GM19452 (cell line): ENCODE results near the gene RGS17.
"Not testable (repeated sequence)": the region's sequence is repeated elsewhere in the genome, so short reads cannot be mapped to it uniquely, and the experiment has no call there.

Experiments used
- ATAC-seq: cut with Tn5 transposase; IDR thresholded peaks from one replicate; pipeline ENCODE4 v1.9.1; 2021; ENCODE audit not compliant: unreplicated experiment

Gene RGS17, protein sequence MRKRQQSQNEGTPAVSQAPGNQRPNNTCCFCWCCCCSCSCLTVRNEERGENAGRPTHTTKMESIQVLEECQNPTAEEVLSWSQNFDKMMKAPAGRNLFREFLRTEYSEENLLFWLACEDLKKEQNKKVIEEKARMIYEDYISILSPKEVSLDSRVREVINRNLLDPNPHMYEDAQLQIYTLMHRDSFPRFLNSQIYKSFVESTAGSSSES

GRCh38 chr6:153131037-153131981 lies at the start of gene RGS17:
Gene RGS17 (minus strand): TSS chr6:153131282. CDS start chr6:153044018, 87,264 bp downstream.
- ATAC-seq, result peak; percentile 65

GRCh38 chr6:153172815-153173214 lies 41.7 kb upstream of the RGS17 start:
- ATAC-seq, result no peak

DNA sequence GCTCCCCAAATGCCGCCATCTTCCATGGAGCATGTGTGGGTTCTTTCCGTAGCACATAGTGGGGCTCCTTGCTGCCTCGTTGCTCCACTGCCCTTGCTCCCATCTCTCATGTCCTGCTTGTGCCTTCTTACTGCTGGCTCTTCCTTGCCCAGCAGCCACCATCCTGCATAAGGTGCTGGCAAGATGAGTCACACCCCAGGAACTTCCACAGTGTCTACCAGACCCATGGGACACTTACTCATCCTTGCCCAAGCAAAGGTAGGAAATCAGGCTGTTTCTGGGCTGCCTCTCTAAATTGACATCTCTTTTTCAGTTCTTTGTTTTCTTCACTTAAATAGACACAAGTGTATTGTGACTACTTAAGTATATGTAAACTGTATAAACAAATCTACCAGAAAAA lies 39.4 kb upstream of the RGS17 start:
- ATAC-seq, result no peak

- ATAC-seq, result no peak
Measured at GRCh38 chr6:153167907-153168306, 36.8 kb upstream of the RGS17 start.

DNA sequence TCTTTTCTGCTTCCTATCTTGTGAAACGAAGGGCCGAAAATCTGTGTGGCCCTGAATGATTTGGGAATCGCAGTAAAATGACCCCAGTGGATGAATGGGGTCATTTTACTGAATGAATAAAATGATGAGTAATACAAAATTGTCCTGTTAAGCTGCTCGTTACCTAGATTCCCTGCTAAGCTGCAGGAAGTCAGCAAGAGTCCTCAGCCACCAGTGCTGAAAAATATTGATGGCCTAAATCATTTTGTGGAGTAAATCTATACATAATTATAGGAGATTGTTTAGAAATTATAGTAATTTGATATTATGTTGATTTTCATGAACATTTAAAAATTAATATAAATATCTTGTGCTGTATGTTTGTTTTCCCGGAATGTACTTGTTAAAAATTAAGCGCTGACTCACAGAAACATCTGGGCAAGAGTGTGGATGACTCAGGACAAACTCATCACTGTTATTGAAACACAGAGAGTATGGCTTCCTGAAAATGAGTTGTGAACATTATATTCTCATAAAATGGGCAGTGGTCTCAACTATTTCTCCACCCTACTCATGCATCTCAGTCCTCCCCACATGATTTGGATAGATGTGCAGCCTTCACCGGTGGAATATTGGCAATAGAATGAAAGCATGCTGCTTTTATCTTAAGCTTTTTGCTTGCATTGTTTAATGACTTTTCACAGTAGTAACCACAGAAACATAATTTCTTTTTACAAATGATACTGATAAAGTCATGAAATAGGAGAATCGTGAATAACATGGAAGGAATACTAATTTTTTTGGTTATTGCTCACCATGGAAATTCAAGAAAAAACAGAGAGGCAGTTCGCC lies 36.2 kb upstream of the RGS17 start:
- ATAC-seq, result no peak

GRCh38 chr6:153162646-153163045 lies 31.6 kb upstream of the RGS17 start:
- ATAC-seq, result no peak

DNA sequence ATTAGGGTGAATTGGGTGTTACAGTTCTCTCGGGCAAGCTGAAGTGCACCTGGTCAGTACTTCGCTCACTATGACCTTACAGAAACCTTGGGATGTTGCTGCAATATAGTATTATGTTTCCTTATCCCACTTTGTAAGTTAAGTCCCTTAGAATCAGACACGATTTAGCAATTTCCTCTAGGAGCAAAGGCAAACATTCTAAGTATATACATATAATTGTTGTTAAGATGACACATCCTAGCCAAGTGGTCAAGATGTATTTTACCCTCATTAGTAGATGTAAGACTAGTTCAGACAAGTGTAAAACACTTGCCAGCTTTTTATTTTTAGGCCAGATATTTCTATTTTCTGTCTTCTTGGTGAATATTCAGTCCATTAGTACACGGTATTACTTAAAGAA lies 31.1 kb upstream of the RGS17 start:
- no peak for ATAC-seq

GRCh38 chr6:153160221-153160620 lies 29.1 kb upstream of the RGS17 start:
- ATAC-seq, result no peak

- no peak for ATAC-seq
Measured at GRCh38 chr6:153150752-153151440, 19.8 kb upstream of the RGS17 start.

DNA sequence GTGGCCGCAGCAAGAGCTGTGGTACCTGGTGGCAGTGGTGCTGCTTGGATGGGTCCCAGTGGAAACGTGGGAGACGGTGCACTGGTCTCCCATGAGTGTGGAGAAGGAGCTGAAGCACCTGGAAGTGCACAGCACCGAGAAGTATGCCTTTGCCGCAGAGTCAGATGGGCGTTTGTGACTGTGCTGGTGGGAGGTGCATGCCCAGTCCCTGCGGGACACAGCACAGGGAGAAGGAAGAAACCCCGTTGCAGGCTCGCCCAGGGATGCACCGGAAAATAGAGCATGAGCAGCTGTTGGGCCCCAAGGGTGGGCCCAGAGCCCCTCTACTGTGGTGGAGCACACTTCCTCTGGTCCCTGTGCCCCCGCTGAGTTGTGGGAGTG lies 19.3 kb upstream of the RGS17 start:
- no peak for ATAC-seq

GRCh38 chr6:153149891-153150290 lies 18.8 kb upstream of the RGS17 start:
- no peak for ATAC-seq

- no peak for ATAC-seq
Measured at GRCh38 chr6:153146413-153146812, 15.3 kb upstream of the RGS17 start.

- no peak for ATAC-seq
Measured at GRCh38 chr6:153145591-153145990, 14.5 kb upstream of the RGS17 start.

DNA sequence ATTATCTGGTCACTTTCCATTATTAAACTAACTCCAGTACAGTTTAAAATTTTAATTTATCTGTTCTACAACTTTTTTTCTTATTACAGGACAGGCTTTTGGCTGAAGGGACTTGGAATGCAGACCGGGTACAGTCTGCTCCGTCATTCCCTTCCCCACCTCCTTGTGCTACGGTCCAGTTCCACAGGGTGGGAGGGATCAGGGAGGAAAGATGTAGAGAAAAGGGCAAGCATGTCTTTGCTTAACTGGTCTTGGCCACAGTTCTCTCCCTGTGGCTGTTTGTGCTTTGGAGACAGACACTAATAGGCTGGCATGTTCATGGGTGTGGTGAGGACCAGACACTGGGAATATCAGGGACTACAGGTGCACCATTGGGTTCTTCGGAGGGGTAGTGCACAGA lies 12.1 kb upstream of the RGS17 start:
- no peak for ATAC-seq

- no peak for ATAC-seq
Measured at GRCh38 chr6:153140299-153140698, 9.2 kb upstream of the RGS17 start.

DNA sequence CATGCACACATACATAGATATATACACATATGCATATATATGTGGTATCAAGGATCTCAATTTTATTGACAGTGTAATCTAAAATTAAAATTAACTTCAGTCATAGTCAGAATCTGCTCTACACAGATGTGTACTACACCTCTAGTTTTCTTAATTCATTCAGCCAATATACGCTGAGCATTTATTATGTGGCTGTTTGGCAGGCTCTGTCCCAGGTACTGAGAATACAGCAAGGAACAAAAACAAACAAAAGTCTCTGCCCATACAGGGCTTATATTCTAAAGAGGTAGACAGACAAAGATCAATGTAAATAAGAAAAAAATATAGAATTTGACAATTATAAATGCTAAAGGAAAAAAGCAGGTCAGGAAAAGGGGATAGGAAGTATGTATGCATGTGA lies 7.8 kb upstream of the RGS17 start:
- no peak for ATAC-seq

- ATAC-seq, result no peak
Measured at GRCh38 chr6:153135681-153136080, 4.6 kb upstream of the RGS17 start.

DNA sequence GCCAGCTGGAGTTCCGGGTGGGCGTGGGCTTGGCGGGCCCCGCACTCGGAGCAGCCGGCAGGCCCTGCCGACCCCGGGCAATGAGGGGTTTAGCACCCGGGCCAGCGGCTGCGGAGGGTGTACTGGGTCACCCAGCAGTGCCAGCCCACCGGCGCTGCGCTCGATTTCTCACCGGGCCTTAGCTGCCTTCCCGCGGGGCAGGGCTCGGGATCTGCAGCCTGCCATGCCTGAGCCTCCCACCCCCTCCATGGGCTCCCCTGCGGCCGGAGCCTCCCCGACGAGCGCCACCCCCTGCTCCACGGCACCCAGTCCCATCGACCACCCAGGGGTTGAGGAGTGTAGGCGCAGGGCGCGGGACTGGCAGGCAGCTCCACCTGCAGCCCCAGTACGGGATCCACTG lies 2.6 kb upstream of the RGS17 start:
- not testable (repeated sequence) for ATAC-seq

DNA sequence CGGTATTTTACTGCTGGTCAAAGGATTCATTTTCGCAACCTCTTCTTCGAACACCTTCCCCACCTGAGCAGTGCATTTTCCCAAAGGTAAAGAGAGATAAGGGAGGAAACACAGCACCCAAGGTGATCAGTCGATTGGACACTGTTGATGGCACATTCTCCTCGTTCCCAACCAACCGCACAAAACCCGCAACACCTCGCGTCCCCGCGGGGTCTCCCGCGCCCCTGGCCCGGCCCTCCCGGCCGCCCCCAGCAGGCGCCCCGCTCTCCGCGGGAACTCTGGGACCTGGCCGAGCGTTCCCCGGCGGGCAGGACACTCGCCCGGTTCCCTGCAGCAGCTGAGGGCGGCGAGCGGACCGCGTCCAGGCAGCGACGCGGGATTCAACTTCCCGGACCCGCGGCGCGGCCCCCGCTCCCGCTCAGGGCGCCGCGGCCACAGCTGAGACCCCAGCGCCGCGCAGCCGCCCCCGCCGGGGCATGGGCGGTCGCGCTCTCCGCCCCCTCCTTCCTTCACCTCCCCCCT lies 506 bp downstream of the RGS17 start:
- ATAC-seq, result peak; percentile 23

- no peak for ATAC-seq
Measured at GRCh38 chr6:153129873-153130514, 1.1 kb downstream of the RGS17 start.
